Osteocyte (in vitro differentiated cells): ENCODE data around the gene CMIP. TPM values are rescaled to one million over a fixed set of nuclear protein-coding genes. Genes with fewer than 3 reads are reported as not detected.
A peak's percentile ranks its signal among the peaks of the same experiment; 100 is the strongest.

Experiments
- DNase-seq: peaks from one replicate; pipeline ENCODE4 v3.0.0; 2021; ENCODE audit warnings: mixed read lengths; ENCODE audit not compliant: unreplicated experiment; ENCODE audit errors: extremely low spot score
- H3K27ac Mint-ChIP-seq: one replicate; pipeline ENCODE4 v1.8.0; 2021; ENCODE audit warnings: mild to moderate bottlenecking, mixed read lengths; ENCODE audit not compliant: unreplicated experiment
- H3K27me3 Mint-ChIP-seq: one replicate; pipeline ENCODE4 v1.8.0; 2021; ENCODE audit warnings: mixed read lengths; ENCODE audit not compliant: unreplicated experiment
- H3K36me3 Mint-ChIP-seq: one replicate; pipeline ENCODE4 v1.8.0; 2021; ENCODE audit warnings: mixed read lengths; ENCODE audit not compliant: unreplicated experiment
- H3K4me1 Mint-ChIP-seq: one replicate; pipeline ENCODE4 v1.8.0; 2021; ENCODE audit warnings: mixed read lengths; ENCODE audit not compliant: unreplicated experiment
- H3K4me3 Mint-ChIP-seq: one replicate; pipeline ENCODE4 v1.8.0; 2021; ENCODE audit warnings: mild to moderate bottlenecking, moderate library complexity, mixed read lengths; ENCODE audit not compliant: unreplicated experiment
- H3K9me3 Mint-ChIP-seq: one replicate; pipeline ENCODE4 v1.8.0; 2021; ENCODE audit warnings: mixed read lengths; ENCODE audit not compliant: unreplicated experiment
- total RNA-seq: library from RNA; stranded (reverse); gene quantifications from 2 replicates; pipeline ENCODE4 v1.2.1, GENCODE V29; 2021
- TF ChIP-seq, protein P1 (sequence below): fragments of 200-600 bp; sonication (generic); IDR thresholded peaks from 2 replicates; pipeline ENCODE4 v1.5.0; 2021; ENCODE audit warnings: antibody characterized with exemption, mild to moderate bottlenecking, moderate library complexity

CMIP gene
- total RNA-seq, 1 donor from 2014 or later, result 38.0 TPM

DNA sequence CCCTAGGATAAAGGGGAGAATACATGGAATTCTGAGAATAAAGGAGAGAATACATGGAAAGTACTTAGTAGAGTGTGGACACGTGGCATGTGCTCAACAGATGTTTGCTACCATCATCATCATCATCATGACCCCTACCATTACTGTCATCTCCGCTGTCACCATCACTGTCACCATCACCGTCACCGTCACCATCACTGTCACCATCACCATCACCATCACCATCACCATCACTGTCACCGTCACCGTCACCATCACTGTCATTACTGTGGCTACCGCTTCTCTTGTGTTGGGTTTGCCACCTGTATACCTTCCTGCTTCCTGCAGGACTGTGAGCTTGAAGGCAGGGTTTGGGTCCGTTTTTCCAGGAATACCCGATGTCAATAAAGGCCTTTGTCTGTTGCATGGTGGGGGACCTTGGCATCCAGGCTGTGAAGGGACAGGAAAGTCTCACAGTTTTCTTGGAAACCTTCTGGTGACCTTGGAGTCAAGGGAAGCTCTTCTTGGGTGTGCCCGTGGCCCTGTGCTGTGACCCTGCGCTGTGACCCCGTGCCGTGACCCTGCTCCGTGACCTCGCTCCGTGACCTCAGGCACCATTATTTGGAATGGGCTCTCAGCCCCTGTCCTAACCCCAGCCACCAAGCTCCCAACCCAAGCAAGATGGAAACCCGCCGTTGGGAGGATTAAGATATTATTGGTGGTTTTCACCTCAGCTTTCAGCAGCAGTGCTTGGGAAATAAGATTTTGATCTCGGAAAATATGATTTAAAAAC is 14.4 kb downstream of the CMIP start:
- Mint-ChIP-seq H3K36me3 (peaks cover 3% of the 10 kb centered on the region), H3K27ac (no peak overlapping the region), H3K4me3 (no peak overlapping the region), H3K9me3 (no peaks in the 10 kb centered on the region), H3K4me1 (peaks cover 35% of the 10 kb centered on the region), H3K27me3 (no peaks in the 10 kb centered on the region)
- no peak for DNase-seq
- TF ChIP-seq, protein P1, sequence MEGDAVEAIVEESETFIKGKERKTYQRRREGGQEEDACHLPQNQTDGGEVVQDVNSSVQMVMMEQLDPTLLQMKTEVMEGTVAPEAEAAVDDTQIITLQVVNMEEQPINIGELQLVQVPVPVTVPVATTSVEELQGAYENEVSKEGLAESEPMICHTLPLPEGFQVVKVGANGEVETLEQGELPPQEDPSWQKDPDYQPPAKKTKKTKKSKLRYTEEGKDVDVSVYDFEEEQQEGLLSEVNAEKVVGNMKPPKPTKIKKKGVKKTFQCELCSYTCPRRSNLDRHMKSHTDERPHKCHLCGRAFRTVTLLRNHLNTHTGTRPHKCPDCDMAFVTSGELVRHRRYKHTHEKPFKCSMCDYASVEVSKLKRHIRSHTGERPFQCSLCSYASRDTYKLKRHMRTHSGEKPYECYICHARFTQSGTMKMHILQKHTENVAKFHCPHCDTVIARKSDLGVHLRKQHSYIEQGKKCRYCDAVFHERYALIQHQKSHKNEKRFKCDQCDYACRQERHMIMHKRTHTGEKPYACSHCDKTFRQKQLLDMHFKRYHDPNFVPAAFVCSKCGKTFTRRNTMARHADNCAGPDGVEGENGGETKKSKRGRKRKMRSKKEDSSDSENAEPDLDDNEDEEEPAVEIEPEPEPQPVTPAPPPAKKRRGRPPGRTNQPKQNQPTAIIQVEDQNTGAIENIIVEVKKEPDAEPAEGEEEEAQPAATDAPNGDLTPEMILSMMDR, result no peak

DNA sequence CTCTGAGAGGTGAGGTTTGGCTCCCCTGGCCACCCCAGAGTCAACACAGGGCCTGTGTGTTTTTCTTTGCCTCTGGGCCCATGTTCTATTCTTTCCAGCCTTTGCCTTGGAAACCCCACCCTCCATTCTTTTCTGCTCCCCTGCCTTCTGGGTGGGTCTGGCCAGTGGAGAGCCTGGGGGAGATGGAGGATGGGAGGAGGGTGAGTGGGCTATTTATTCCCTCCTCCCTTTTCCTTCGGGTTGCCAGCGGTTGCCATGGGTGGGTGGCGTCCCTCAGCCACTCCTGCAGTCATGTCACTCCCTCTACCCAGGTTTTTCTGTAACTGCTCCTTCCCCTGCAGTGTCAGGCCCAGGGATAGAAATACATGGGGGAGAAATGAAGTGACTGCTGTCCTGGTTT is 15.5 kb downstream of the CMIP start:
- TF ChIP-seq, protein P1, result no peak
- Mint-ChIP-seq H3K27ac (no peak overlapping the region), H3K9me3 (no peaks in the 10 kb centered on the region), H3K36me3 (peaks cover 3% of the 10 kb centered on the region), H3K27me3 (no peaks in the 10 kb centered on the region), H3K4me3 (no peak overlapping the region), H3K4me1 (peaks cover 33% of the 10 kb centered on the region)
- no peak for DNase-seq

DNA sequence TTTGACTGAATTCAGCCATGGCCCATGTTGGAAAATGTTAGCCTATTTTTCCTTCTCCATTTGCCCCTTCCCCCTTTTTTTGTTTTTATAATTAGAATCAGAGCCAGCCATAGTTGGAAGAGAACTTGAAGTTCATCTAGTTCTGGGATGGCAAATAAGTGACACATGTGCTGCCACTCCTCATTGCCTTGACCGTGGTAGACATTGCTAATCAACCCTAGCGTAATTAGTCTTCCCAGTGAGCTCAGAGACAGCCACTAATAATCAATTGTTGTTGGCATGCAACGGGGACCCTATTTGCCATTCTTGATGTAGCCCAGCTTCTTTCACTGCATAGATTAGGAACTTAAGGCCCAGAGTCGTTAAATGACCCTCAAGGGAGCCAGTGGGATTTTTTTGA is 16.6 kb downstream of the CMIP start:
- Mint-ChIP-seq H3K4me1 (peaks cover 30% of the 10 kb centered on the region), H3K4me3 (no peak overlapping the region), H3K36me3 (peaks cover 3% of the 10 kb centered on the region), H3K9me3 (no peaks in the 10 kb centered on the region), H3K27ac (no peak overlapping the region), H3K27me3 (no peaks in the 10 kb centered on the region)
- TF ChIP-seq, protein P1, result no peak
- no peak for DNase-seq

DNA sequence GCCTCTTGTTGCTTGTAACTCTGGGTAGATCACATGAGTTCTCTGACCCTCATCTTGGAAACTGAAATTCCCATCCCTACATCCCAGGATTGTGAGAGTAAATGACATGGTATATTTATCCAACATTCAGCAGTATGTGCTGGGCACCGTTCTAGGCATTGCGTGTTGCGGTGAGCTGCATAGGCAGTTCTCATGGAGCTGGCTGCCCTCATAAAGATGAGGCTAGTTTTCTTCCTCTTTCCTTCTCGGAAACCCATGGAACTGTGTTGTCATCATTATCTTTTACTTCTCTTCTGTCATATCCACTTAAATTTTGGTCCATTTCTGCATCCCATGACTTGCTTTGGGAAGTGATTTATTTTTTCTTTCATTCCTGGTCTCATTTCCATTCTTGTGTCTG is 17.2 kb downstream of the CMIP start:
- H3K27ac Mint-ChIP-seq, result peak overlapping the region; percentile 18
- peaks cover 3% of the 10 kb centered on the region for H3K36me3 Mint-ChIP-seq
- no peak for DNase-seq
- H3K4me1 Mint-ChIP-seq, result peaks cover 30% of the 10 kb centered on the region
- H3K4me3 Mint-ChIP-seq, result no peak overlapping the region
- TF ChIP-seq, protein P1, result no peak
- no peaks in the 10 kb centered on the region for H3K27me3 Mint-ChIP-seq
- H3K9me3 Mint-ChIP-seq, result no peaks in the 10 kb centered on the region

DNA sequence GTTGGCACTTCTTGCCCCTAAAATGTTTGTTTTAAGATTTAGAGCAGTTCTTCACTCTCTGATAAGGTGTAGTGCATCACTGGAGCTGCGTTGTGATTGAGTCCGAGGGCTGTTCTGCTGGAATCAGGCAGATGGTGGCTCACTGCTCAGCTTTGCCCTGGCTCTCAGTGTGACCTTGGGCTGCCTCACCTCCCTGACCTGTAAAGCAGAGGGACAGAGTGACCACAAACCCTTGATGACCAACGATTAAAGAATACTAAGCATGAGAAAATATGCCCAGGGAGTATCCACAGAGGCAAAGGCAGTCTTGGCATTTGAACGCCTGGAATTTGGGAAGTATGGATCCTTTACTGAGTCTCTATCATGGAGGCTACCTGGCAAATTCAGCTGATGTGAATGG is 18.1 kb downstream of the CMIP start:
- H3K27ac Mint-ChIP-seq, result no peak overlapping the region
- H3K36me3 Mint-ChIP-seq, result no peaks in the 10 kb centered on the region
- H3K27me3 Mint-ChIP-seq, result no peaks in the 10 kb centered on the region
- TF ChIP-seq, protein P1, result no peak
- H3K4me1 Mint-ChIP-seq, result peaks cover 23% of the 10 kb centered on the region
- no peak overlapping the region for H3K4me3 Mint-ChIP-seq
- H3K9me3 Mint-ChIP-seq, result no peaks in the 10 kb centered on the region
- no peak for DNase-seq
